HFFc6 (cell line): ENCODE data around the gene SRPK1. TPM values are rescaled to one million over a fixed set of nuclear protein-coding genes. Genes with fewer than 3 reads are reported as not detected.
A peak's percentile ranks its signal among the peaks of the same experiment; 100 is the strongest.

ENCODE experiments used
- DNase-seq: peaks from one replicate; pipeline ENCODE4 v3.0.0-alpha.2; 2018
- H3K27ac Mint-ChIP-seq: 2 replicates; pipeline ENCODE4 v1.8.0; 2020; ENCODE audit warnings: mild to moderate bottlenecking, mixed read lengths
- H3K27me3 Mint-ChIP-seq: 2 replicates; pipeline ENCODE4 v1.8.0; 2021; ENCODE audit warnings: mild to moderate bottlenecking, moderate library complexity, mixed read lengths; ENCODE audit not compliant: insufficient read depth
- H3K36me3 Mint-ChIP-seq: 2 replicates; pipeline ENCODE4 v1.8.0; 2021; ENCODE audit warnings: low read depth, mixed read lengths
- H3K4me1 Mint-ChIP-seq: 2 replicates; pipeline ENCODE4 v1.8.0; 2020; ENCODE audit warnings: low read depth, mixed read lengths
- H3K4me3 Mint-ChIP-seq: 2 replicates; pipeline ENCODE4 v1.8.0; 2020; ENCODE audit warnings: mild to moderate bottlenecking, moderate library complexity, mixed read lengths
- H3K9me3 Mint-ChIP-seq: 2 replicates; pipeline ENCODE4 v1.8.0; 2020; ENCODE audit warnings: mild to moderate bottlenecking, mixed read lengths
- total RNA-seq, 6 experiments: library from RNA; stranded (reverse); fragmentation: NEBNext Ultra II Directional; extraction: Animal tissue kit (Norgen Biotek cat#: 25700); gene quantifications; 2 replicates in 1 of 6; 3 replicates in 5 of 6; pipeline ENCODE4 v1.2.3, GENCODE V29; 2021
- TF ChIP-seq, protein P1 (sequence below): fragments of 200-600 bp; sonication (generic); IDR thresholded peaks from 2 replicates; pipeline ENCODE4 v1.5.0; 2021; ENCODE audit warnings: antibody characterized with exemption, mild to moderate bottlenecking

Gene SRPK1
- total RNA-seq, 6 experiments from 2014 or later: 45.9 to 55.2 (median 48.3) TPM

DNA sequence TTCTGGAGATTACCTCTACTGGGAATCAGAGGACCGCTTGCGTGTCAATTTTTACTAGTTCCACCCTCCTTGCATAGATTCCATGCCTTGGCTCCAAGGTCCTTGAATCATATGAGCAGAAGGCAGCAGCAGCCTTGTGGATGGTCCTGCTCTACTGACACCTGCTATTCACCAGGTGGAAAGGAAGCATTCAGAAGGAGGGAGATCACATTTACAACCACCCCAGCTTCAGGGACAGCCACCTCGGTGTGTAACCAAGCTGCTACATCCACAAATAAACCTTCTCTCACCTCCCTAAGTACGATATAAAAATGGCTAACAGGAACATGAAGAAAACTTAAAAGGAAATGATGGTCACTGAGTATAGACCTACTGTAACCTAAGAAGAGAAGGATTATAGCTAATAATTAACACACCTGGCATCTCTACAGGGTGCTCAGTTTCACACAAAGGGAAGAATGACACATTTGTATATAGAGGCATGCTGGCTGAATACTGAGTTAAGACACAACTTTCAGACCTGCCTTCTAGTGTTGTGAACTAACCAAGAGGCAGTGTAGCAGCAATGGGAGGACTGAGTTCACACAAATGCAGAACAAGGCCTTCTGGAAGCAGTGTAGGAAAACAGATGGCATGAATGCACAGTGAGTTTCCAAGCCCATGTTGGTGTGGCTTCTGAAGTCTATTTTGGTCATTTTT lies 46.3 kb upstream of the SRPK1 start:
- Mint-ChIP-seq H3K27me3 (peaks cover 8% of the 10 kb centered on the region), H3K36me3 (no peaks in the 10 kb centered on the region), H3K9me3 (no peaks in the 10 kb centered on the region), H3K27ac (no peak overlapping the region), H3K4me1 (peaks cover 12% of the 10 kb centered on the region), H3K4me3 (no peak overlapping the region)
- DNase-seq: no peak
- TF ChIP-seq, protein P1, sequence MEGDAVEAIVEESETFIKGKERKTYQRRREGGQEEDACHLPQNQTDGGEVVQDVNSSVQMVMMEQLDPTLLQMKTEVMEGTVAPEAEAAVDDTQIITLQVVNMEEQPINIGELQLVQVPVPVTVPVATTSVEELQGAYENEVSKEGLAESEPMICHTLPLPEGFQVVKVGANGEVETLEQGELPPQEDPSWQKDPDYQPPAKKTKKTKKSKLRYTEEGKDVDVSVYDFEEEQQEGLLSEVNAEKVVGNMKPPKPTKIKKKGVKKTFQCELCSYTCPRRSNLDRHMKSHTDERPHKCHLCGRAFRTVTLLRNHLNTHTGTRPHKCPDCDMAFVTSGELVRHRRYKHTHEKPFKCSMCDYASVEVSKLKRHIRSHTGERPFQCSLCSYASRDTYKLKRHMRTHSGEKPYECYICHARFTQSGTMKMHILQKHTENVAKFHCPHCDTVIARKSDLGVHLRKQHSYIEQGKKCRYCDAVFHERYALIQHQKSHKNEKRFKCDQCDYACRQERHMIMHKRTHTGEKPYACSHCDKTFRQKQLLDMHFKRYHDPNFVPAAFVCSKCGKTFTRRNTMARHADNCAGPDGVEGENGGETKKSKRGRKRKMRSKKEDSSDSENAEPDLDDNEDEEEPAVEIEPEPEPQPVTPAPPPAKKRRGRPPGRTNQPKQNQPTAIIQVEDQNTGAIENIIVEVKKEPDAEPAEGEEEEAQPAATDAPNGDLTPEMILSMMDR: no peak

- TF ChIP-seq, protein P1: no peak
- H3K4me3 Mint-ChIP-seq: no peak overlapping the region
- no peaks in the 10 kb centered on the region for H3K9me3 Mint-ChIP-seq
- H3K27ac Mint-ChIP-seq: no peak overlapping the region
- H3K4me1 Mint-ChIP-seq: peaks cover 5% of the 10 kb centered on the region; the same call in 1 of the 2 replicates
- H3K27me3 Mint-ChIP-seq: peaks cover 34% of the 10 kb centered on the region
- no peaks in the 10 kb centered on the region for H3K36me3 Mint-ChIP-seq
- no peak for DNase-seq
These were observed 42.1 kb upstream of the SRPK1 start for GRCh38 chr6:35962779-35963560.

DNA sequence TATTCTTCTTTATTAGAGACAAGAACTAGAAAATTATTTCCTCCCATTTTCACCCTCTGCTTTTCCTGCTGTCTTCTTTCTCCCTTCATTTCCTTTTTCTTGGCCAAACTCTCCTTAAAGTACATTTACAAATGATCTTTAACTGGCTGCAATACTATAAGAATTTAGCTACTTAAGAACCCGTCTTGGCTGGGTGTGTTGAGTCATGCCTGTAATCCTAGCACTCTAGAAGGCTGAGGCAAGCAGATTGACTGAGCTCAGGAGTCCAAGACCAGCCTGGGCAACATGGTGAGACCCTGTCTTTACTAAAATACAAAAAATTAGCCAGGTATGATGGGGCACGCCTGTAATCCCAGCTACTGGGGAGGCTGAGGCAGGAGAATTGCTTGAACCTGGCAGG lies 39.3 kb upstream of the SRPK1 start:
- TF ChIP-seq, protein P1: no peak
- Mint-ChIP-seq H3K27ac (no peak overlapping the region), H3K4me1 (peaks cover 13% of the 10 kb centered on the region), H3K9me3 (no peaks in the 10 kb centered on the region), H3K27me3 (peaks cover 32% of the 10 kb centered on the region), H3K36me3 (no peaks in the 10 kb centered on the region), H3K4me3 (no peak overlapping the region)
- DNase-seq: peak; percentile 16

DNA sequence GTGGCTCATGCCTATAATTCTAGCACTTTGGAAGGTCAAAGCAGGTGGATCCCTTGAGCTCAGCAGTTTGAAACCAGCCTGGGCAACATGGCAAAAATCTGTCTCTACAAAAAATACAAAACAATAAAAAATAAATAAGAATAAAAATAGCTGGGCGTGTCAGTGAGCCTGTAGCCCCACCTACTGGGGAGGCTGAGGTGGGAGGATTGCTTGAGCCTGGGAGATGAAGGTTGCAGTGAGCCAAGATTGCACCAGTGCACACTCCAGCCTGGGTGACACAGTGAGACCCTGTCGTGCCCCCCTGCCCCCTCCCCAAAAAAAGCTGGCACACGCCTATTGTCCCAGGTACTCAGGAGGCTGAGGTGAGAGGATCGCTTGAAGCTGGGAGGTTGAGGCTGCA lies 35.1 kb upstream of the SRPK1 start:
- H3K9me3 Mint-ChIP-seq: no peaks in the 10 kb centered on the region
- H3K4me1 Mint-ChIP-seq: peaks cover 43% of the 10 kb centered on the region
- no peak for DNase-seq
- H3K27me3 Mint-ChIP-seq: peaks cover 13% of the 10 kb centered on the region
- H3K36me3 Mint-ChIP-seq: no peaks in the 10 kb centered on the region
- no peak overlapping the region for H3K27ac Mint-ChIP-seq
- TF ChIP-seq, protein P1: peak; percentile 45; the same call in 1 of the 2 replicates
- no peak overlapping the region for H3K4me3 Mint-ChIP-seq

DNA sequence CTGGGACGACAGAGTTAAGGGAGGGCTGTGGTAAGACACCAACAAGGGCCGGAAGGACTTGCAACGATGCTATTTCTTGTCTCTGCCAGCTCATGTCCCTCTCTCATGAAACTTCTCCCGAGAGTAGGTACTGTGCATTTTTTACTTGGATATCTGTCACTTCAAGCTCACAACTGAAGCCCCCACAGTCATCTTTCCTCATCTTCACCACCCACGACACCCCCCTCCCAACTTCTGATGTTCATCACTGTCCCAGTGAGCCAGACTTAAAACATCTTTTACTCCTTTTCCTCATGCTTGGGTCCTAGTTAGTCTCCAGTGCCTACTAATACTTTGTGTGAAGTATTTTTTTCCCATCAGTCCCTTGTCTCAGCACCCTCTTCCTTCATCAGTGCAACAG lies 34.6 kb upstream of the SRPK1 start:
- Mint-ChIP-seq H3K4me1 (peaks cover 43% of the 10 kb centered on the region), H3K27ac (no peak overlapping the region; the same call in 1 of the 2 replicates), H3K9me3 (no peaks in the 10 kb centered on the region), H3K36me3 (no peaks in the 10 kb centered on the region), H3K27me3 (peaks cover 11% of the 10 kb centered on the region), H3K4me3 (no peak overlapping the region)
- TF ChIP-seq, protein P1: no peak
- no peak for DNase-seq
